Gastroesophageal sphincter (tissue), 3 donors: ENCODE data around the gene TMEM225.

ENCODE experiments used
- POLR2A ChIP-seq, 2 donors: fragments of 450-650 bp; IDR thresholded peaks; one replicate each; pipeline ENCODE4 v1.6.1; 2017; ENCODE audit warnings: antibody characterized with exemption in 2 of 2, mild to moderate bottlenecking in 2 of 2, moderate library complexity in 1 of 2
- POLR2AphosphoS5 ChIP-seq: sonication (generic); formaldehyde crosslinking; IDR thresholded peaks from one replicate; pipeline ENCODE4 v1.6.1; 2017; ENCODE audit warnings: antibody characterized with exemption
- TF ChIP-seq, protein P1 (sequence below), 4 experiments: fragments of 200-600 bp in 2 of 4; fragments of 450-650 bp in 2 of 4; sonication (generic) in 1 of 4; IDR thresholded peaks; one replicate each; pipeline ENCODE4 v1.5.1; 2017 to 2019; ENCODE audit warnings: antibody characterized with exemption in 4 of 4, mild to moderate bottlenecking in 2 of 4, moderate library complexity in 2 of 4

DNA sequence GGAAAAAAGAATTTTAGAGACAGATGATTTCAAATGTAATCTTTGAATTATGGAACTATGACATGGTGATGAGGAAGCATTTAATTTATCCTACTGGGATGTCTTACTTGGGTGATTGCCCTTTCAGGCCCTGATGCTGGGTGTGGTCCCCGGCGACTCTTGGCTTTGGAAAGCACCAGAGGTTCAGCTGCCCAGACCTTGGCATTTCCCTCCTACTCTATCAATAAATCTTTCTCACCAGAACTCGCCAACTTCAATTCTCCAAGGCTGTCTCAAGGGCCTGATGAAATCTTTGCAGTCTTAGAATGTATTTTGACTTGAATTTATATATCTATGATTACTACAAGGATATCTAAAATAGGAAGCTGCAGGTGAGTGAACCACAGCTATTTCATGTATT, 35.5 kb upstream of the TMEM225 start:
- TF ChIP-seq, protein P1, sequence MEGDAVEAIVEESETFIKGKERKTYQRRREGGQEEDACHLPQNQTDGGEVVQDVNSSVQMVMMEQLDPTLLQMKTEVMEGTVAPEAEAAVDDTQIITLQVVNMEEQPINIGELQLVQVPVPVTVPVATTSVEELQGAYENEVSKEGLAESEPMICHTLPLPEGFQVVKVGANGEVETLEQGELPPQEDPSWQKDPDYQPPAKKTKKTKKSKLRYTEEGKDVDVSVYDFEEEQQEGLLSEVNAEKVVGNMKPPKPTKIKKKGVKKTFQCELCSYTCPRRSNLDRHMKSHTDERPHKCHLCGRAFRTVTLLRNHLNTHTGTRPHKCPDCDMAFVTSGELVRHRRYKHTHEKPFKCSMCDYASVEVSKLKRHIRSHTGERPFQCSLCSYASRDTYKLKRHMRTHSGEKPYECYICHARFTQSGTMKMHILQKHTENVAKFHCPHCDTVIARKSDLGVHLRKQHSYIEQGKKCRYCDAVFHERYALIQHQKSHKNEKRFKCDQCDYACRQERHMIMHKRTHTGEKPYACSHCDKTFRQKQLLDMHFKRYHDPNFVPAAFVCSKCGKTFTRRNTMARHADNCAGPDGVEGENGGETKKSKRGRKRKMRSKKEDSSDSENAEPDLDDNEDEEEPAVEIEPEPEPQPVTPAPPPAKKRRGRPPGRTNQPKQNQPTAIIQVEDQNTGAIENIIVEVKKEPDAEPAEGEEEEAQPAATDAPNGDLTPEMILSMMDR (IDR thresholded peaks at IDR 0.05): no peak
- TF ChIP-seq POLR2A (IDR thresholded peaks at IDR 0.05): no peak
- TF ChIP-seq POLR2AphosphoS5: no peak
